Heart left ventricle (tissue), 13 donors: Measurements from ENCODE around the gene CORO6.

Experiments
- CTCF ChIP-seq, 12 donors: fragments of 200-600 bp; sonication (generic) in 4 of 12; IDR thresholded peaks; one replicate each; pipeline versions ENCODE4 v1.5.0 to v1.8.0; 2018 to 2022; ENCODE audit warnings: antibody characterized with exemption in 12 of 12, mild to moderate bottlenecking in 5 of 12
- POLR2A ChIP-seq, 2 donors: fragments of 450-650 bp; IDR thresholded peaks; one replicate each; pipeline ENCODE4 v1.6.1; 2017; ENCODE audit warnings: antibody characterized with exemption in 2 of 2, mild to moderate bottlenecking in 2 of 2, moderate library complexity in 2 of 2
- donor health status: ischemic (EF 13 %, LVEDD 7.1; RV severe dilation, severe dysfunction).
- donor health status: DM: no; HTN: yes; CAD: no.
- donor health status: DM: no; HTN: no; CAD: no.
- donor health status: ischemic (EF 25% LVEDD 6.9; RV normal size, moderate dysfunction).
- donor health status: ischemic (EF 25% LVEDD 5.7; RV mildly dilated, moderate dysfunction).
- donor health status: ischemic (EF 35%, LVEDD 5.7; RV mildly dilated, moderate dysfunction).
- donor health status: nonischemic (EF 11% LVEDD 7.7; RV severe dilation, severe dysfunction).
- donor health status: DM: yes; HTN: yes; CAD: no.
- donor health status: PGD.
- donor health status: ischemic (EF 29% LVEDD 5.4; RV normal size, mild dysfunction).
- donor health status: nonischemic (EF 23%, LVEDD 6.1; RV moderate dilation, normal function).

- TF ChIP-seq CTCF (IDR thresholded peaks at IDR 0.05) = peak in 1 of 12 donors; percentile 15
- no peak for TF ChIP-seq POLR2A (IDR thresholded peaks at IDR 0.05)
Measured at GRCh38 chr17:29565643-29566472, 56.9 kb downstream of the CORO6 start.
